ENCODE measurements around the gene CFAP54.

Gene CFAP54

DNA sequence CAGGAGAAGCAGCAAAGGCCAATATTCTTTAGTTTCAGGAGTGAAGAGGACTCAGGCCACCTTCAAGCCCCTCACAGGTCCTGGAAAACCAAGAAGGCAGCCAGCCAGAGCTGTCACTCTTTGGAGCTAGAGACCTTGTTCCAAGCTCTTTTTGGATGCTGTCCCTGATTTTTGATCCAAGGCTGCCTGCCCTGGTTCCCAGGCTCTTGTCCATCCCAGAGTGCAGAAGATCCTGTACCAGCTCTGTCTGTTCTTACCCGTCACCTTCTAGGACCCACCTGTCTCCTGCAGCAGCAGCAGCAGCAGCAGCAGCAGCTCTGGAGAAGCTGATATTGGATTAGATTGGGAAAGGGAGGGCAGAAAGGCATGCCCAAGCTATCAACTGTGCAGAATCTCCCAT is 260.6 kb downstream of the CFAP54 start (continued):
- TF ChIP-seq ZNF76 (tag by site-specific recombination; IDR thresholded peaks at IDR 0.05; ENCODE audit: borderline replicate concordance, low read depth) (no peak), SCRT1 (tag by site-specific recombination; IDR thresholded peaks at IDR 0.05; ENCODE audit: borderline replicate concordance) (no peak), ZNF184 (tag by site-specific recombination; IDR thresholded peaks at IDR 0.05) (no peak), ZSCAN30 (tag by site-specific recombination; IDR thresholded peaks at IDR 0.05) (no peak)

DNA sequence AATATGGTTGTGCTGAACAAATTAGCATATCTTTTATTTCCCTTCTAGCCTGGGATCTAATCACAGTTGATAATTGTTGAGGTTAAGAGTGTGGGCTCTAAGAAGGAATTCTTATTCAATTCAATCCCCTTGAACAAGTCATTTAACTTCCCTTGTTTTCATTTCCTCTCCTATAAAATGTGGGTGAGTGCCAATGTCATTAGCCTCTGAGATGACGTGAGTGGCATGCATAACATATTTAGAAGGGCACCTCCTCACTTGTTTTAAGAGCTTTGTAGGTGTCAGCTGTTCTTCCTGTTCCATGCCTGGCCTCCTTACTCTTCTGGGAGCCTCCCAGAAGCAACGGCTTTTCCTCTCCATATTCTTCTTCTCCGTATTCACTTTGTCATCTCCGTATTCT is 262.2 kb downstream of the CFAP54 start:
- ChIA-PET POLR2A (no interaction called here), CTCF (no interaction called here)
- Histone ChIP-seq H3K4me3 (ENCODE audit: low read depth, low read length) (no peak overlapping the region), H3K27ac (ENCODE audit: extremely low read depth, low read depth, low read length) (no peak overlapping the region), H3K9me3 (ENCODE audit: control insufficient read depth, insufficient read depth, low read depth, low read length) (no peaks in the 10 kb centered on the region), H3K36me3 (ENCODE audit: control insufficient read depth in 2 of 2, insufficient read depth in 1 of 2, low read length in 2 of 2) (no peaks in the 10 kb centered on the region), H3K4me1 (ENCODE audit: control insufficient read depth, insufficient read depth, low read length) (no peaks in the 10 kb centered on the region)
- TF ChIP-seq ZNF155 (tag by site-specific recombination; IDR thresholded peaks at IDR 0.05) (no peak), ZIC2 (tag by site-specific recombination; IDR thresholded peaks at IDR 0.05) (no peak), ZNF830 (tag by site-specific recombination; IDR thresholded peaks at IDR 0.05; ENCODE audit: low read depth) (no peak), ZBTB1 (tag by site-specific recombination; IDR thresholded peaks at IDR 0.05) (no peak), ZNF416 (tag by site-specific recombination; IDR thresholded peaks at IDR 0.05) (no peak), ZNF501 (tag by site-specific recombination; IDR thresholded peaks at IDR 0.05) (no peak)
- TF ChIP-seq, protein P1, sequence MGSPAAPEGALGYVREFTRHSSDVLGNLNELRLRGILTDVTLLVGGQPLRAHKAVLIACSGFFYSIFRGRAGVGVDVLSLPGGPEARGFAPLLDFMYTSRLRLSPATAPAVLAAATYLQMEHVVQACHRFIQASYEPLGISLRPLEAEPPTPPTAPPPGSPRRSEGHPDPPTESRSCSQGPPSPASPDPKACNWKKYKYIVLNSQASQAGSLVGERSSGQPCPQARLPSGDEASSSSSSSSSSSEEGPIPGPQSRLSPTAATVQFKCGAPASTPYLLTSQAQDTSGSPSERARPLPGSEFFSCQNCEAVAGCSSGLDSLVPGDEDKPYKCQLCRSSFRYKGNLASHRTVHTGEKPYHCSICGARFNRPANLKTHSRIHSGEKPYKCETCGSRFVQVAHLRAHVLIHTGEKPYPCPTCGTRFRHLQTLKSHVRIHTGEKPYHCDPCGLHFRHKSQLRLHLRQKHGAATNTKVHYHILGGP (tag by site-specific recombination; IDR thresholded peaks at IDR 0.05): no peak
- TF ChIP-seq, protein P2, sequence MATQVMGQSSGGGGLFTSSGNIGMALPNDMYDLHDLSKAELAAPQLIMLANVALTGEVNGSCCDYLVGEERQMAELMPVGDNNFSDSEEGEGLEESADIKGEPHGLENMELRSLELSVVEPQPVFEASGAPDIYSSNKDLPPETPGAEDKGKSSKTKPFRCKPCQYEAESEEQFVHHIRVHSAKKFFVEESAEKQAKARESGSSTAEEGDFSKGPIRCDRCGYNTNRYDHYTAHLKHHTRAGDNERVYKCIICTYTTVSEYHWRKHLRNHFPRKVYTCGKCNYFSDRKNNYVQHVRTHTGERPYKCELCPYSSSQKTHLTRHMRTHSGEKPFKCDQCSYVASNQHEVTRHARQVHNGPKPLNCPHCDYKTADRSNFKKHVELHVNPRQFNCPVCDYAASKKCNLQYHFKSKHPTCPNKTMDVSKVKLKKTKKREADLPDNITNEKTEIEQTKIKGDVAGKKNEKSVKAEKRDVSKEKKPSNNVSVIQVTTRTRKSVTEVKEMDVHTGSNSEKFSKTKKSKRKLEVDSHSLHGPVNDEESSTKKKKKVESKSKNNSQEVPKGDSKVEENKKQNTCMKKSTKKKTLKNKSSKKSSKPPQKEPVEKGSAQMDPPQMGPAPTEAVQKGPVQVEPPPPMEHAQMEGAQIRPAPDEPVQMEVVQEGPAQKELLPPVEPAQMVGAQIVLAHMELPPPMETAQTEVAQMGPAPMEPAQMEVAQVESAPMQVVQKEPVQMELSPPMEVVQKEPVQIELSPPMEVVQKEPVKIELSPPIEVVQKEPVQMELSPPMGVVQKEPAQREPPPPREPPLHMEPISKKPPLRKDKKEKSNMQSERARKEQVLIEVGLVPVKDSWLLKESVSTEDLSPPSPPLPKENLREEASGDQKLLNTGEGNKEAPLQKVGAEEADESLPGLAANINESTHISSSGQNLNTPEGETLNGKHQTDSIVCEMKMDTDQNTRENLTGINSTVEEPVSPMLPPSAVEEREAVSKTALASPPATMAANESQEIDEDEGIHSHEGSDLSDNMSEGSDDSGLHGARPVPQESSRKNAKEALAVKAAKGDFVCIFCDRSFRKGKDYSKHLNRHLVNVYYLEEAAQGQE (tag by site-specific recombination; IDR thresholded peaks at IDR 0.05): no peak

DNA sequence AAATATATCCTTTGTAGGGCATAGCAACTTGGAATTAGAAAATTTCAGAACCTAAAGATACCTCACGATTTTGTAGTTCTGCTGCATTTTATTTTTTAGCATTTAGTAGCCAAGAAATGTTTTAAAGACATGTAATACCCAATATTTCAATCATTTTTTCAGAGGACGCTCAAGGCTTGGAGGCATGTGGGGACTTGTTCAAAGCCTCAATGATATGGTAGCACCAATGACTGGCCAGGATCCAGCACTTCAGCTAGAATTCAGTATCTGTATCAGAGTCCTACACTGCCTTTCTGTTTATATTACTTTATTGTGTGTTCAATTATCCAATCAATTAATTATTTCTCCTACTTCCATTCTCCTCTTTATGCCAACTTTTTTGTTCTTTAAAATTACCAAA is 262.8 kb downstream of the CFAP54 start:
- CTCF ChIA-PET: no interaction called here
- H3K4me3 ChIP-seq (ENCODE audit: low read depth, low read length): no peak overlapping the region
- POLR2A ChIA-PET: no interaction called here
- TF ChIP-seq RBAK (tag by site-specific recombination; IDR thresholded peaks at IDR 0.05) (no peak), ZNF529 (tag by site-specific recombination; IDR thresholded peaks at IDR 0.05; ENCODE audit: insufficient replicate concordance) (no peak), OSR2 (tag by site-specific recombination; IDR thresholded peaks at IDR 0.05) (no peak), ZBTB8A (tag by site-specific recombination; IDR thresholded peaks at IDR 0.05) (no peak), REPIN1 (tag by site-specific recombination; IDR thresholded peaks at IDR 0.05; ENCODE audit: low read depth) (no peak), BCL11A (tag by site-specific recombination; IDR thresholded peaks at IDR 0.05; ENCODE audit: low read depth) (no peak), ZNF292 (tag by site-specific recombination; IDR thresholded peaks at IDR 0.05; ENCODE audit: borderline replicate concordance, low read depth) (no peak), ZNF132 (tag by site-specific recombination; IDR thresholded peaks at IDR 0.05; ENCODE audit: borderline replicate concordance) (no peak), ZFP3 (tag by site-specific recombination; IDR thresholded peaks at IDR 0.05; ENCODE audit: low read depth) (no peak), IKZF3 (tag by site-specific recombination; IDR thresholded peaks at IDR 0.05) (no peak), ZNF138 (tag by site-specific recombination; IDR thresholded peaks at IDR 0.05; ENCODE audit: borderline replicate concordance) (no peak), ZNF501 (tag by site-specific recombination; IDR thresholded peaks at IDR 0.05) (no peak), SP3 (tag by site-specific recombination; IDR thresholded peaks at IDR 0.05) (no peak), ZNF621 (tag by site-specific recombination; IDR thresholded peaks at IDR 0.05) (no peak), KLF16 (tag by site-specific recombination; IDR thresholded peaks at IDR 0.05) (no peak), ZNF133 (tag by site-specific recombination; IDR thresholded peaks at IDR 0.05) (no peak)
- TF ChIP-seq, protein P3, sequence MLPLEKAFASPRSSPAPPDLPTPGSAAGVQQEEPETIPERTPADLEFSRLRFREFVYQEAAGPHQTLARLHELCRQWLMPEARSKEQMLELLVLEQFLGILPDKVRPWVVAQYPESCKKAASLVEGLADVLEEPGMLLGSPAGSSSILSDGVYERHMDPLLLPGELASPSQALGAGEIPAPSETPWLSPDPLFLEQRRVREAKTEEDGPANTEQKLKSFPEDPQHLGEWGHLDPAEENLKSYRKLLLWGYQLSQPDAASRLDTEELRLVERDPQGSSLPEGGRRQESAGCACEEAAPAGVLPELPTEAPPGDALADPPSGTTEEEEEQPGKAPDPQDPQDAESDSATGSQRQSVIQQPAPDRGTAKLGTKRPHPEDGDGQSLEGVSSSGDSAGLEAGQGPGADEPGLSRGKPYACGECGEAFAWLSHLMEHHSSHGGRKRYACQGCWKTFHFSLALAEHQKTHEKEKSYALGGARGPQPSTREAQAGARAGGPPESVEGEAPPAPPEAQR (tag by site-specific recombination; IDR thresholded peaks at IDR 0.05): no peak
- TF ChIP-seq, protein P4, sequence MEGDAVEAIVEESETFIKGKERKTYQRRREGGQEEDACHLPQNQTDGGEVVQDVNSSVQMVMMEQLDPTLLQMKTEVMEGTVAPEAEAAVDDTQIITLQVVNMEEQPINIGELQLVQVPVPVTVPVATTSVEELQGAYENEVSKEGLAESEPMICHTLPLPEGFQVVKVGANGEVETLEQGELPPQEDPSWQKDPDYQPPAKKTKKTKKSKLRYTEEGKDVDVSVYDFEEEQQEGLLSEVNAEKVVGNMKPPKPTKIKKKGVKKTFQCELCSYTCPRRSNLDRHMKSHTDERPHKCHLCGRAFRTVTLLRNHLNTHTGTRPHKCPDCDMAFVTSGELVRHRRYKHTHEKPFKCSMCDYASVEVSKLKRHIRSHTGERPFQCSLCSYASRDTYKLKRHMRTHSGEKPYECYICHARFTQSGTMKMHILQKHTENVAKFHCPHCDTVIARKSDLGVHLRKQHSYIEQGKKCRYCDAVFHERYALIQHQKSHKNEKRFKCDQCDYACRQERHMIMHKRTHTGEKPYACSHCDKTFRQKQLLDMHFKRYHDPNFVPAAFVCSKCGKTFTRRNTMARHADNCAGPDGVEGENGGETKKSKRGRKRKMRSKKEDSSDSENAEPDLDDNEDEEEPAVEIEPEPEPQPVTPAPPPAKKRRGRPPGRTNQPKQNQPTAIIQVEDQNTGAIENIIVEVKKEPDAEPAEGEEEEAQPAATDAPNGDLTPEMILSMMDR (tag by site-specific recombination; IDR thresholded peaks at IDR 0.05): no peak

More for the DNA sequence above, 262.8 kb downstream of the CFAP54 start:
- Histone ChIP-seq H3K4me1 (ENCODE audit: control insufficient read depth, insufficient read depth, low read length) (no peaks in the 10 kb centered on the region), H3K9me3 (ENCODE audit: control insufficient read depth, insufficient read depth, low read depth, low read length) (no peaks in the 10 kb centered on the region), H3K36me3 (ENCODE audit: control insufficient read depth in 2 of 2, insufficient read depth in 1 of 2, low read length in 2 of 2) (no peaks in the 10 kb centered on the region), H3K27ac (ENCODE audit: extremely low read depth, low read depth, low read length) (no peak overlapping the region)
